ENCODE measurements around the gene FAM135A. TPM values are rescaled to one million over a fixed set of nuclear protein-coding genes. Genes with fewer than 3 reads are reported as not detected.
A peak's percentile ranks its signal among the peaks of the same experiment; 100 is the strongest.
"Not testable (repeated sequence)": the region's sequence is repeated elsewhere in the genome, so short reads cannot be mapped to it uniquely, and the experiment has no call there.

Gene FAM135A
- total RNA-seq, 1 donor = 21.0 TPM

- TF ChIP-seq CTCF (IDR thresholded peaks at IDR 0.05; ENCODE audit: insufficient read depth, low read length) = no peak
- no peak for DNase-seq (ENCODE audit: low read depth)
- no peak overlapping the region for H3K4me3 ChIP-seq (ENCODE audit: low read depth, low read length)
Observed at GRCh38 chr6:70459235-70459634, 45.9 kb downstream of the FAM135A start.

- DNase-seq (ENCODE audit: low read depth); H3K4me3 ChIP-seq (ENCODE audit: low read depth, low read length): not testable (repeated sequence)
Observed at GRCh38 chr6:70459699-70460098, 46.4 kb downstream of the FAM135A start.

- H3K4me3 ChIP-seq (ENCODE audit: low read depth, low read length) = no peak overlapping the region
- TF ChIP-seq CTCF (IDR thresholded peaks at IDR 0.05; ENCODE audit: insufficient read depth, low read length) = no peak
- DNase-seq (ENCODE audit: low read depth) = no peak
Observed at GRCh38 chr6:70470016-70470415, 56.7 kb downstream of the FAM135A start.

GRCh38 chr6:70470510-70470909 is 57.2 kb downstream of the FAM135A start:
- not testable (repeated sequence) for H3K4me3 ChIP-seq (ENCODE audit: low read depth, low read length); DNase-seq (ENCODE audit: low read depth)

- no peak overlapping the region for H3K4me3 ChIP-seq (ENCODE audit: low read depth, low read length)
- DNase-seq (ENCODE audit: low read depth) = no peak
- TF ChIP-seq CTCF (IDR thresholded peaks at IDR 0.05; ENCODE audit: insufficient read depth, low read length) = no peak
Observed at GRCh38 chr6:70474751-70475150, 61.4 kb downstream of the FAM135A start.

GRCh38 chr6:70479236-70479635 is 65.9 kb downstream of the FAM135A start:
- peak; percentile 48 for DNase-seq (ENCODE audit: low read depth)
- no peak for TF ChIP-seq CTCF (IDR thresholded peaks at IDR 0.05; ENCODE audit: insufficient read depth, low read length)
- H3K4me3 ChIP-seq (ENCODE audit: low read depth, low read length) = no peak overlapping the region

- H3K4me3 ChIP-seq (ENCODE audit: low read depth, low read length); DNase-seq (ENCODE audit: low read depth): not testable (repeated sequence)
Observed at GRCh38 chr6:70486638-70487037, 73.3 kb downstream of the FAM135A start.

- TF ChIP-seq CTCF (IDR thresholded peaks at IDR 0.05; ENCODE audit: insufficient read depth, low read length) = no peak
- H3K4me3 ChIP-seq (ENCODE audit: low read depth, low read length) = no peak overlapping the region
- no peak for DNase-seq (ENCODE audit: low read depth)
Observed at GRCh38 chr6:70489364-70489763, 76.1 kb downstream of the FAM135A start.

- no peak for DNase-seq (ENCODE audit: low read depth)
- H3K4me3 ChIP-seq (ENCODE audit: low read depth, low read length) = no peak overlapping the region
- no peak for TF ChIP-seq CTCF (IDR thresholded peaks at IDR 0.05; ENCODE audit: insufficient read depth, low read length)
Observed at GRCh38 chr6:70494833-70495232, 81.5 kb downstream of the FAM135A start.

- H3K4me3 ChIP-seq (ENCODE audit: low read depth, low read length); DNase-seq (ENCODE audit: low read depth): not testable (repeated sequence)
Observed at GRCh38 chr6:70495790-70496189, 82.5 kb downstream of the FAM135A start.

All from fibroblast of the aortic adventitia (primary cell).